HG02610 (cell line): Measurements from ENCODE around the gene MDN1.
"Not testable (repeated sequence)": the region's sequence is repeated elsewhere in the genome, so short reads cannot be mapped to it uniquely, and the experiment has no call there.

Source experiments
- ATAC-seq: cut with Tn5 transposase; IDR thresholded peaks from one replicate; pipeline ENCODE4 v1.9.1; 2021; ENCODE audit warnings: mild to moderate bottlenecking, moderate library complexity; ENCODE audit not compliant: unreplicated experiment

The MDN1 gene

DNA sequence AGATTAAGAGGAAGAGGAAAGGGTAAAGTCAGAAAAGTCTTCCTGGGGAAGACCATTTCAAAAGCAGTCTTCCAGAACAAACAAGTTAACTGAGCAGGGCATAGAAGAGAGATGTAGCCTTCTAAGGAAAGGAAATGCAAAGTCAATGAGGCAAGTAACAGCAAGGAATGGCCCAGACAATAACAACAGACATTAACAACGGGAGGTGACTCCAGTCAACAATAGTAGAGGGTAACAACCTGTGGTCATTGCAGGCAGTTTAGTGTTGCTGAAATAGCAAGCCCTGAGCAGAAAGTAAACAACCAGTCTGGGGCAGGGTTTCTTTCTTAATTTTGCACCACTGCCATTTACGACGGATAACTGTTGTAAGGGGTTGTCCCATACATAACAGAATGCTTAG is 2.1 kb downstream of the MDN1 start:
- no peak for ATAC-seq

GRCh38 chr6:89813422-89813821 is 6.2 kb downstream of the MDN1 start:
- ATAC-seq = not testable (repeated sequence)

- ATAC-seq = no peak
Observed at GRCh38 chr6:89807581-89807980, 12.0 kb downstream of the MDN1 start.

DNA sequence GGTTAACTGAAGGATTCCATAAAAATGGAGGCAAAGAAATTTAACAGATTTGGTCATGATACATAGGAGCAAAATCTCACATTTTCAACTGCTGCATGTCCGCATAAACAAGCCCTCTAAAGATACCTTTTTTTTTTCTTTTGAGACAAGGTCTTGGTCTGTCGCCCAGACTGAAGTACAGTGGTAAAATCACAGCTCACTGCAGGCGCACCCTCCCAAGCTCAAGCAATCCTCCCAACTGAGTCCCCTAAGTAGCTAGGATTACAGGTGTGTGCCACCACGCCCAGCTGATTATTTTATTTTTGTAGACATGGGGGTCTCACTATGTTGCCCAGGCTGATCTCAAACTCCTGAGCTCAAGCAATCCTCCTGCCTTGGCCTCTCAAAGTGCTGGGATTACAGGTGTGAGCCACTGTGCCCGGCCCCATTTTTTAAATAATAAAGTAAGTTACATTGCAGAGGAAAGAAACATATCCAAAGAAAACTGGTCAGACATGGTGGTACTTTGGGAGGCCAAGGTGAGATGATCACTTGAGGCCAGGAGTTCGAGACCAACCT is 13.7 kb downstream of the MDN1 start:
- no peak for ATAC-seq

- ATAC-seq = no peak
Observed at GRCh38 chr6:89803271-89803670, 16.3 kb downstream of the MDN1 start.

DNA sequence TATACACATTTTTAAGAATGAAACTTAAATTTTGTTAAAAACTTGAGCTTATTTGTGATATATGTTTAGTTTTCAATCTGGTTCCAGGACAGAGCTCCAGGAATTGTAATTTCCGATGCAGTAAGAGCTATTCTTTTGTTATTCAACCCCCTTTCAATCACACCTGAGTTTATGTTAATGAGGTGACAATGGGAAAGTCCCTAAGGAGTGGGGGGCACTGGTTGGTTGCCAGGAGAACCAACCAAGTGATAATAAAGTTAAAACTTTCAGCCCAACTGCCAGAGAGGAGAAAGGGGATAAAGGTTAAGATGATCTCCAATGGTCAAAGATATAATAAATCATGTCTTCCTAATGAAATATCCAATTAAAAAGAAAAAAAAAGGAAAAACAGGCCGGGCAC is 19.8 kb downstream of the MDN1 start:
- no peak for ATAC-seq

DNA sequence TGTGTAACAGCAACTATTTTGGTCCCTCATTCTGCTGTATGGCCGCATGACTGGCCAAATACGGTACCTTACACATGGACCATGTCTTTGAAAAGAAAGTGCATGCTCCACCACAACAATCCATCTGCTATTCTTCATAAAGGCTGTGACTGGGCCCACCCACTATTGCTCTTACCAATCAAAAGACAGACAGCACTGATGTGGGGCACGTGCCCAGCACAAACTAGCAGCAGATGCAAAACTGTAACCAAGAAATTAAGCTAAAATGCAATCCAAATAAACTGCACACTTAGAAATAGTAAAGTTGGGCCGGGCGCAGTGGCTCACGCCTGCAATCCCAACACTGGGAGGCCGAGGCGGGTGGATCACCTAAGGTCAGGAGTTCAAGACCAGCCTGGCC is 20.5 kb downstream of the MDN1 start:
- ATAC-seq = no peak

GRCh38 chr6:89797317-89797716 is 22.3 kb downstream of the MDN1 start:
- ATAC-seq = no peak

GRCh38 chr6:89794324-89794723 is 25.3 kb downstream of the MDN1 start:
- ATAC-seq = peak; percentile 41

DNA sequence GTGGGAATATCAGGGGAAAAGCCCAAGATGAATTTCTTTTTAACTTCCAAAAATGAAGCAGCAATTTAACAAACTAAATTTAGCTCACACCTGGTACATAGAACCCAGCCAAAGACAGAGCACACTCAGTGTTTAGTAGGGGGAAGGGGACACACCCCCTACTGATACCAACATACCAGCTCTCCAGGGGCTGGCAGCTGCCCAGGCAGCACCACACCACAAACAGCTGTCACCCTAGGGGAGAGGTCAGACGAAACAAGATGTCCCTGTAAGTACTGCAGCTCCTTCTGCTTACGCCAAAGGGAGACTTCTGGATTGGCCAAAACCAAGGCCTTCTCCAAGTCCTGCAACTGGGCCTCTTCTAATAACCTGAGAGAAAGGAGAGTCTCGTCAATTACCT is 26.0 kb downstream of the MDN1 start:
- ATAC-seq = no peak

DNA sequence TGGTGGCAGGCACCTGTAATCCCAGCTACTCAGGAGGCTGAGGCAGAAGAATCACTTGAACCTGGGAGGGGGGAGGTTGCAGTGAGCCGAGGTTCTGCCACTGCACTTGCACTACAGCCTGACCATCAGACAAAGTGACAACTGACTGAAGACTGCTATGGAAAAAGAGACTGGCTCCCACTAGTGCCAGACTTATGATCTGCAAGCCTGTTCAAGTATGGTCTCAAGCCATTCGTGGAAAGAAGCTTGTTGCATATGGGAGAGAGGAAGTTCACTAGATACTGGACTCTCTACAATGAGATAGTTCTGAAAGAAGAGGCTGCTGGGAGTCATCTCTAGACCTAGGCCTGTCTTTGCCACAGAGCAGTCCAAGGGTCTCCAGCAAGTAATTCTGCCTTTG is 26.7 kb downstream of the MDN1 start:
- ATAC-seq = peak; percentile 71

- no peak for ATAC-seq
Observed at GRCh38 chr6:89790403-89790802, 29.2 kb downstream of the MDN1 start.

GRCh38 chr6:89789980-89790379 is 29.6 kb downstream of the MDN1 start:
- ATAC-seq = no peak

- no peak for ATAC-seq
Observed at GRCh38 chr6:89787660-89788328, 31.8 kb downstream of the MDN1 start.

GRCh38 chr6:89786970-89787369 is 32.6 kb downstream of the MDN1 start:
- no peak for ATAC-seq

DNA sequence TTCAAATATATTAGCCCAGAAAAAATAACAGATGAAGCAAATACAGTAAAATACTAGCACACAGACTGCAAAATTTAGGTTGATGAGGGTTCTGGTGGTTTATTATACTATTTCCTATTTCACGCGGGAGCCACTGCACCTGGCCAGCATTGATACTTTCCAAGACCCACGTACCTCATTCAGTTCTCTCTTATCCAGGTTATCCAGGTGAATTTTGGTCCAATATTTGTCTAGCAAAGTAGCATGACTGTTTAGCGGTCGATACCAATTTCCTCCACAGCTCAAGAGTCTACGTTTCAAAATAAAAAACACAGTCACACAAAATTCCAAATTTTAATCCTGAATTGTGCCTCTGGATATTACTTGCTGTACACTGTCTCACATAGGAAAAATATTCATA is 34.8 kb downstream of the MDN1 start:
- ATAC-seq = no peak

GRCh38 chr6:89783293-89783692 is 36.3 kb downstream of the MDN1 start:
- ATAC-seq = not testable (repeated sequence)

- ATAC-seq = no peak
Observed at GRCh38 chr6:89782222-89782621, 37.4 kb downstream of the MDN1 start.

DNA sequence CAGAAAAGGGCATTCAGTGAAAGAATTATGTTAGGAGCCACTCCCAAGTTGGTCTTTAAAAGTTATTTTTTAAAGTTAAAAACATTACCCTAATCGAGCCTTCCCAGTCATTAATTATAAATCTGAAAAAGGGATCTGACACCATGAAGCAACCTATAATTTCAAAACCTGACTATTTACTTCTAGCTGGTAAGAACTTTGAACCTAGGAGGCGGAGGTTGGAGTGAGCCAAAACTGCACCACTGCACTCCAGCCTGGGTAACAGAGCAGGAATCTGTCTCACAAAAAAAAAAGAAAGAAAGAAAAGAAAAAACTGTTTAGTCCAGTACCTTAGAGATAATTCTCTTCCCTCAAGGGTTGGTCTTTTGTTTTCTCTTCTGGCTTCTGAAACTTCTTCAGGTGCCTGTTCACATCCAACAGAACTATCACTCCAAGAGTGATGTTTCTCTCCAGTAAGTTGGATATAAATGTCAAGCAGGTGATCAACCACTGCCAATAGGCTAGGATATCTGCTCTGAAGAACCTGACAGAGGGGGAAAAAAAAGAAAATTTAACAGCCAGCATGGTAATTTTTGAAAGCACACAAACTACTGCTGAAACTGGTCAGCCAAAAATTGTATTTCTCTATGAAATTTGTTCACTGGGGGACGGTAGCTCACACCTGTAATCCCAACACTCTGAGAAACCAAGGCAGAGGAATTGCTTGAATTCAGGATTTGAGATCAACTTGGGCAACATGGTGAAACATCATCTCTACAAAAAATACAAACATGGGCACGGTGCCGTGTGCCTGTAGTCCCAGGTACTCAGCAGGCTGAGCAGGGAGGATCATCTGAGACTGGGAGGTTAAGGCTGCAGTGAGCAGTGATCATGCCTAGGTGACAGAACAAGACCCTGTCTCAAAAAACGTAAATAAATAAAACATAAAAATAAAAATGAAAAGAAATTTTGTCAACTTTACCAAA is 38.2 kb downstream of the MDN1 start:
- no peak for ATAC-seq

DNA sequence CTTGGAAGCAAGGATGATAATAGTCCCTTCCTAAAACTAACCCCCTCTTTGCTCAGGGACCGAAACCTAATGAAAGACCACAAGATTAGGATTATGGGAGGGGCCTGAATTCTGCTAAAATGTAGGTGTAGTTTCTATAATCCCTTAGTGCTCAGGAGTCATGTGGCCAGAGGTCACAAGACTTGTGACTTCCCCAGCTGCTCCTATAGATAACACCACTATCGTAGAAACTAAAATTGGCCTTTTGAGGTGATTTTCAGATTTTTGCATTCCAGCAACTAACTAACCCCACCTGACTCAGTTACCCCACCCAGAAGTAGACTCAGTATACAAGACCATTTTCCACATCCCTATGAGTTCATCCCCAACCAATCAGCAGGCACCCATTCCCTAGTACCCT is 42.1 kb downstream of the MDN1 start:
- ATAC-seq = no peak

DNA sequence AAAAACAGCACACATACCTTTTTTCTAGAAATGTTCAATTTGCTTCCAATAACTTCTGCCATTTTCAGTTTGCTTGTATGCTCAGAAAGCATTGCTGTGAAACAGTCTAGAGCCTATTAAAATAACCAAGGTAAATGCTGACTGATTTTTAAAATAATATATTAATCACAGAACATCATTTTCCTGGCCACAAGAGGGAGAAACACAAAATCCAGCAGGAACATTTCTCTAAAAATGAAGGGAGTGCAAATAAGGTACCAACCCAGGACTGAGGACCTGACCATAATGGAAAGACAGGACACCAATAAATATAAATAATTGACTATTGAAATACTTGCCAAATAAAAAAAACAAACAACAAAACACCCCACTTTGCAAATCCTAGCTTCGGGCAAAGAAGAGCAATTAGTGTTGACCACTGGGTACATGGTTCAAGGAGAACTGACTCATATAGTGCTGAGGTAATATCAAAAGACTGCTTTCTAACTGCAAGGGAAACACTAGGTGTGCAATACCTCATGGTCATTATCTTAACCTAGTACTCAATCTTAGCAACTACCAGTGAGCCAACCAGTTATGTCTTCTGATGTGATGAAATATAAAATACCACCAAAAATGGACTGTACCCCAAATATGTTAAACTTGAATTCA is 42.9 kb downstream of the MDN1 start:
- no peak for ATAC-seq
